ENCODE measurements around the gene RAB40C.

The RAB40C gene

GRCh38 chr16:633336-634050, 43.6 kb downstream of the RAB40C start:
- H3K27ac Mint-ChIP-seq: no peak overlapping the region
- H3K36me3 Mint-ChIP-seq (ENCODE audit: low read depth): peaks cover 3% of the 10 kb centered on the region
- H3K9me3 Mint-ChIP-seq: no peaks in the 10 kb centered on the region
- H3K27me3 Mint-ChIP-seq: no peaks in the 10 kb centered on the region
- peaks cover 10% of the 10 kb centered on the region for H3K4me1 Mint-ChIP-seq (ENCODE audit: low read depth)
- H3K4me3 Mint-ChIP-seq: no peak overlapping the region

GRCh38 chr16:634051-634670, 44.3 kb downstream of the RAB40C start:
- H3K36me3 Mint-ChIP-seq (ENCODE audit: low read depth): peaks cover 3% of the 10 kb centered on the region
- no peaks in the 10 kb centered on the region for H3K27me3 Mint-ChIP-seq
- no peak overlapping the region for H3K27ac Mint-ChIP-seq
- peaks cover 10% of the 10 kb centered on the region for H3K4me1 Mint-ChIP-seq (ENCODE audit: low read depth)
- H3K4me3 Mint-ChIP-seq: peak overlapping the region; percentile 58
- no peaks in the 10 kb centered on the region for H3K9me3 Mint-ChIP-seq

- Mint-ChIP-seq H3K27ac (peak overlapping the region; percentile 74), H3K27me3 (no peaks in the 10 kb centered on the region), H3K36me3 (ENCODE audit: low read depth) (peaks cover 3% of the 10 kb centered on the region)
Measured at GRCh38 chr16:634996-635395, 45.1 kb downstream of the RAB40C start.

GRCh38 chr16:635573-636205, 45.8 kb downstream of the RAB40C start:
- peak overlapping the region; percentile 89 for H3K4me3 Mint-ChIP-seq
- no peaks in the 10 kb centered on the region for H3K9me3 Mint-ChIP-seq
- H3K4me1 Mint-ChIP-seq (ENCODE audit: low read depth): peaks cover 13% of the 10 kb centered on the region
- H3K27me3 Mint-ChIP-seq: no peaks in the 10 kb centered on the region
- H3K27ac Mint-ChIP-seq: no peak overlapping the region
- peaks cover 3% of the 10 kb centered on the region for H3K36me3 Mint-ChIP-seq (ENCODE audit: low read depth)

More at GRCh38 chr16:634996-635395, 45.1 kb downstream of the RAB40C start:
- Mint-ChIP-seq H3K4me1 (ENCODE audit: low read depth) (peaks cover 13% of the 10 kb centered on the region), H3K9me3 (no peaks in the 10 kb centered on the region), H3K4me3 (peak overlapping the region; percentile 70)

- Mint-ChIP-seq H3K9me3 (no peaks in the 10 kb centered on the region), H3K4me1 (ENCODE audit: low read depth) (peaks cover 13% of the 10 kb centered on the region), H3K27ac (peak within 1 kb of the TSS; percentile 95), H3K36me3 (ENCODE audit: low read depth) (peaks cover 3% of the 10 kb centered on the region), H3K4me3 (peak within 1 kb of the TSS; percentile 89), H3K27me3 (no peaks in the 10 kb centered on the region)
Measured at GRCh38 chr16:636206-637080, 46.6 kb downstream of the RAB40C start, which contains the start of gene METTL26. TSS of gene METTL26 (minus strand) at chr16:636305. CDS start at chr16:636290, 15 bp downstream.

- no peak overlapping the region for H3K27ac Mint-ChIP-seq
- H3K36me3 Mint-ChIP-seq (ENCODE audit: low read depth): peaks cover 3% of the 10 kb centered on the region
Measured at GRCh38 chr16:637081-638018, 47.5 kb downstream of the RAB40C start.

GRCh38 chr16:638034-638543, 48.2 kb downstream of the RAB40C start:
- Mint-ChIP-seq H3K4me3 (no peak overlapping the region), H3K36me3 (ENCODE audit: low read depth) (peaks cover 3% of the 10 kb centered on the region), H3K9me3 (no peaks in the 10 kb centered on the region), H3K27me3 (no peaks in the 10 kb centered on the region), H3K27ac (no peak overlapping the region), H3K4me1 (ENCODE audit: low read depth) (peaks cover 16% of the 10 kb centered on the region)

More at GRCh38 chr16:637081-638018, 47.5 kb downstream of the RAB40C start:
- H3K4me1 Mint-ChIP-seq (ENCODE audit: low read depth): peaks cover 13% of the 10 kb centered on the region
- peak overlapping the region; percentile 89 for H3K4me3 Mint-ChIP-seq
- no peaks in the 10 kb centered on the region for H3K9me3 Mint-ChIP-seq
- no peaks in the 10 kb centered on the region for H3K27me3 Mint-ChIP-seq

- Mint-ChIP-seq H3K9me3 (no peaks in the 10 kb centered on the region), H3K27me3 (no peaks in the 10 kb centered on the region), H3K36me3 (ENCODE audit: low read depth) (peaks cover 3% of the 10 kb centered on the region), H3K27ac (no peak overlapping the region), H3K4me1 (ENCODE audit: low read depth) (peaks cover 20% of the 10 kb centered on the region), H3K4me3 (no peak overlapping the region)
Measured at GRCh38 chr16:638836-639235, 49.0 kb downstream of the RAB40C start.

GRCh38 chr16:640614-641013, 50.7 kb downstream of the RAB40C start:
- no peaks in the 10 kb centered on the region for H3K9me3 Mint-ChIP-seq
- peaks cover 13% of the 10 kb centered on the region for H3K36me3 Mint-ChIP-seq (ENCODE audit: low read depth)
- H3K27ac Mint-ChIP-seq: no peak overlapping the region
- H3K27me3 Mint-ChIP-seq: no peaks in the 10 kb centered on the region
- peaks cover 25% of the 10 kb centered on the region for H3K4me1 Mint-ChIP-seq (ENCODE audit: low read depth)
- no peak overlapping the region for H3K4me3 Mint-ChIP-seq

GRCh38 chr16:641326-642188, 51.7 kb downstream of the RAB40C start, which contains the start of gene MCRIP2:
TSS of gene MCRIP2 (plus strand) at chr16:641828. CDS start at chr16:641992, 164 bp downstream.
- peaks cover 22% of the 10 kb centered on the region for H3K4me1 Mint-ChIP-seq (ENCODE audit: low read depth)
- H3K9me3 Mint-ChIP-seq: no peaks in the 10 kb centered on the region
- peaks cover 12% of the 10 kb centered on the region for H3K36me3 Mint-ChIP-seq (ENCODE audit: low read depth)
- H3K4me3 Mint-ChIP-seq: peak within 1 kb of the TSS; percentile 82
- H3K27me3 Mint-ChIP-seq: no peaks in the 10 kb centered on the region
- H3K27ac Mint-ChIP-seq: peak within 1 kb of the TSS; percentile 49

- peak overlapping the region; percentile 49 for H3K27ac Mint-ChIP-seq
- no peaks in the 10 kb centered on the region for H3K9me3 Mint-ChIP-seq
Measured at GRCh38 chr16:642189-643049, 52.6 kb downstream of the RAB40C start.

GRCh38 chr16:643050-643368, 53.1 kb downstream of the RAB40C start:
- Mint-ChIP-seq H3K36me3 (ENCODE audit: low read depth) (peaks cover 10% of the 10 kb centered on the region), H3K4me1 (ENCODE audit: low read depth) (peaks cover 22% of the 10 kb centered on the region), H3K4me3 (peak overlapping the region; percentile 82), H3K27ac (no peak overlapping the region), H3K9me3 (no peaks in the 10 kb centered on the region), H3K27me3 (no peaks in the 10 kb centered on the region)

More at GRCh38 chr16:642189-643049, 52.6 kb downstream of the RAB40C start:
- H3K4me1 Mint-ChIP-seq (ENCODE audit: low read depth): peaks cover 20% of the 10 kb centered on the region
- H3K36me3 Mint-ChIP-seq (ENCODE audit: low read depth): peaks cover 10% of the 10 kb centered on the region
- no peaks in the 10 kb centered on the region for H3K27me3 Mint-ChIP-seq
- H3K4me3 Mint-ChIP-seq: peak overlapping the region; percentile 82
